Measurements from ENCODE around the gene IPO4.

DNA sequence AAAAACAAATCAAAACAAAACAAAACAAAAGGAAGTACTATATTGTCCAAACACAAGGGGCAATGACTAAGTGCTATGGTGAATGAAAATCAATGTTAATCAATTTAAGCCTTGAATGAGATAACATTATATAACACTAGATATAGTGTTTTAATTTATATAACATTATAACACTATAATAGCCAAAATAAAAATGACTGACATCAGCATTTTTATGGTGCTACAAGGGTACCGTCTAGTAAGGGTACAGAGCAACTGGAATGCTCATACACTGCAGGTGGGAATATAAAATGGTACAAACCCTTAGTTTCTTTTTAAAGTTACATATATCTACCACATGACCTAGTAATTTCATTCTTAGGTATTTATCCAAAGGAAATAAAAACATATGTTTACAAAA is 37.9 kb upstream of the IPO4 start:
- TF ChIP-seq, protein P1, sequence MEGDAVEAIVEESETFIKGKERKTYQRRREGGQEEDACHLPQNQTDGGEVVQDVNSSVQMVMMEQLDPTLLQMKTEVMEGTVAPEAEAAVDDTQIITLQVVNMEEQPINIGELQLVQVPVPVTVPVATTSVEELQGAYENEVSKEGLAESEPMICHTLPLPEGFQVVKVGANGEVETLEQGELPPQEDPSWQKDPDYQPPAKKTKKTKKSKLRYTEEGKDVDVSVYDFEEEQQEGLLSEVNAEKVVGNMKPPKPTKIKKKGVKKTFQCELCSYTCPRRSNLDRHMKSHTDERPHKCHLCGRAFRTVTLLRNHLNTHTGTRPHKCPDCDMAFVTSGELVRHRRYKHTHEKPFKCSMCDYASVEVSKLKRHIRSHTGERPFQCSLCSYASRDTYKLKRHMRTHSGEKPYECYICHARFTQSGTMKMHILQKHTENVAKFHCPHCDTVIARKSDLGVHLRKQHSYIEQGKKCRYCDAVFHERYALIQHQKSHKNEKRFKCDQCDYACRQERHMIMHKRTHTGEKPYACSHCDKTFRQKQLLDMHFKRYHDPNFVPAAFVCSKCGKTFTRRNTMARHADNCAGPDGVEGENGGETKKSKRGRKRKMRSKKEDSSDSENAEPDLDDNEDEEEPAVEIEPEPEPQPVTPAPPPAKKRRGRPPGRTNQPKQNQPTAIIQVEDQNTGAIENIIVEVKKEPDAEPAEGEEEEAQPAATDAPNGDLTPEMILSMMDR (conservative IDR thresholded peaks at IDR 0.05; ENCODE audit: low read depth, low read length): no peak
- no peak for TF ChIP-seq EZH2 (IDR thresholded peaks at IDR 0.05; ENCODE audit: borderline replicate concordance, low read depth, low read length, poor library complexity, severe bottlenecking)
